Fibroblast of mammary gland (primary cell): Measurements from ENCODE around the gene NPAS4.
"Not testable (repeated sequence)": the region's sequence is repeated elsewhere in the genome, so short reads cannot be mapped to it uniquely, and the experiment has no call there.

Experiments
- DNase-seq: peaks from one replicate; pipeline ENCODE4 v3.0.0-alpha.2; 2010; ENCODE audit warnings: low read depth
- H3K4me3 ChIP-seq: 2 replicates; pipeline ENCODE4 v1.5.1; 2011; ENCODE audit warnings: low read depth, mild to moderate bottlenecking, low read length, moderate library complexity; ENCODE audit not compliant: control insufficient read depth
- TF ChIP-seq, protein P1 (sequence below): conservative IDR thresholded peaks from 2 replicates; pipeline ENCODE4 v1.5.1; 2011; ENCODE audit warnings: low read depth, low read length, inconsistent platforms; ENCODE audit not compliant: control insufficient read depth, insufficient read depth

The NPAS4 gene

DNA sequence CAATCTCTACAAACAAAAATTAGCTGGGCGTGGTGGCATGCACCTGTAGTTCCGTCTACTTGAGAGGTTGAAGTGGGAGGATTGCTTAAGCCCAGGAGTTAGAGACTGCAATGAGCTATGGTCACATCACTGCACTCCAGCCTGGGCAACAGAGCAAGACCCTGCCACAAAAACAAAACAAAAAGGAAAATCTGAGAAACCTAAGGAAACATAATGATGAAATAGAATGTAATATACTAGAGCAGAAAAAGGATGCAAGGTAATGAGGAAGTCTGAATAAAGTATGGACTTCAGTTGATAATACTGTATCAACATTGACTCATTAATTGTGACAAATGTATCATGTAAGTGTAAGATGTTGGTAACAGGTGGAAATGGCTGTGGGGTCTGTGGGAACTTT is 8.1 kb downstream of the NPAS4 start:
- H3K4me3 ChIP-seq: no peak overlapping the region
- TF ChIP-seq, protein P1, sequence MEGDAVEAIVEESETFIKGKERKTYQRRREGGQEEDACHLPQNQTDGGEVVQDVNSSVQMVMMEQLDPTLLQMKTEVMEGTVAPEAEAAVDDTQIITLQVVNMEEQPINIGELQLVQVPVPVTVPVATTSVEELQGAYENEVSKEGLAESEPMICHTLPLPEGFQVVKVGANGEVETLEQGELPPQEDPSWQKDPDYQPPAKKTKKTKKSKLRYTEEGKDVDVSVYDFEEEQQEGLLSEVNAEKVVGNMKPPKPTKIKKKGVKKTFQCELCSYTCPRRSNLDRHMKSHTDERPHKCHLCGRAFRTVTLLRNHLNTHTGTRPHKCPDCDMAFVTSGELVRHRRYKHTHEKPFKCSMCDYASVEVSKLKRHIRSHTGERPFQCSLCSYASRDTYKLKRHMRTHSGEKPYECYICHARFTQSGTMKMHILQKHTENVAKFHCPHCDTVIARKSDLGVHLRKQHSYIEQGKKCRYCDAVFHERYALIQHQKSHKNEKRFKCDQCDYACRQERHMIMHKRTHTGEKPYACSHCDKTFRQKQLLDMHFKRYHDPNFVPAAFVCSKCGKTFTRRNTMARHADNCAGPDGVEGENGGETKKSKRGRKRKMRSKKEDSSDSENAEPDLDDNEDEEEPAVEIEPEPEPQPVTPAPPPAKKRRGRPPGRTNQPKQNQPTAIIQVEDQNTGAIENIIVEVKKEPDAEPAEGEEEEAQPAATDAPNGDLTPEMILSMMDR: no peak
- no peak for DNase-seq

DNA sequence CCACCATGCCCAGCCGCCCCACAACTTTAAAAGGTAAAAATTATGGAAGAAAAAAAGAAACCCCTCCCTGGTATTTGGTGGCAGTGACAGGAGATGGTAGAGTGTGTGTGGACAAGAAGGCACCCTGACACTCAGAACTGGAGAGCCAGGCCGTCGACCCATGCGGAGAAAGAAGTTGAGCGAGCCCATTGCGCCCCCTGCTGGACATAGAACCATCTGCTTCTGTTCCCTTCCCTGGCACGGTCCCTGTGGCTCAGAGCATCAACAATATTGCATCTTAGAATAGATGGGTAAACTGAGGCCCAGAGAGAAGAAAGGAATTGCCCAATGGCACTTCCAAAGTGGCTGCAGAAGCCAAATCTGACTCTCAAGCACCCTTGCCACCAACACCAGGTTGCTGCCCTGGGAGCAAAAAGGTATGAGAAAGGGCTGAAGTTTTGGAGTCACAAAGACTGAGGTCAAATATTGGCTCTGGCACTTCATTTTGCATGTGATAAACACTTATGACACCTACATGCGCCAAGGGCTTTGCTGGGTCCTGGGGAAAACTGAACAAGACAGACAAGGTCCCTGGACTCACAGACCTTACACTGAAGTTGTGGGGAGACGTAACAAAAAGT is 9.3 kb downstream of the NPAS4 start:
- no peak overlapping the region for H3K4me3 ChIP-seq
- TF ChIP-seq, protein P1: peak; percentile 84
- peak; percentile 72 for DNase-seq

DNA sequence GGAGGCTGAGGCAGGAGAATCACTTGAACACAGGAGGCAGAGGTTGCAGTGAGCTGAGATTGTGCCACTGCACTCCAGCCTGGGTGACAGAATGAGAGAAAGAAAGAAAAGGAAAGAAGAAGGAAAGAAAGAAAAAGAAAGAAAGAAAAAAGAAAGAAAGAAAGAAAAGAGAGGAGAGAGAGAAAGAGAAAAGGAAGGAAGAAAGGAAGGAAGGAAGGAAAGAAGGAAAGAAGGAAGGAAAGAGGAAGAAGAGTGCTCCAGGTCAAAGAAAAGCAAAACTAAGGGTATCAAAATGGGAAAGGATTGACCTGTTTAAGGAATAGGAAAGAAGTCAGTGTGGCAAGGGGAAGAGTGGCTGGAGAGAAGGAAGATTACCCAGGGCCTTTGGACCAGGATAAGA is 10.5 kb downstream of the NPAS4 start:
- DNase-seq, H3K4me3 ChIP-seq: not testable (repeated sequence)

DNA sequence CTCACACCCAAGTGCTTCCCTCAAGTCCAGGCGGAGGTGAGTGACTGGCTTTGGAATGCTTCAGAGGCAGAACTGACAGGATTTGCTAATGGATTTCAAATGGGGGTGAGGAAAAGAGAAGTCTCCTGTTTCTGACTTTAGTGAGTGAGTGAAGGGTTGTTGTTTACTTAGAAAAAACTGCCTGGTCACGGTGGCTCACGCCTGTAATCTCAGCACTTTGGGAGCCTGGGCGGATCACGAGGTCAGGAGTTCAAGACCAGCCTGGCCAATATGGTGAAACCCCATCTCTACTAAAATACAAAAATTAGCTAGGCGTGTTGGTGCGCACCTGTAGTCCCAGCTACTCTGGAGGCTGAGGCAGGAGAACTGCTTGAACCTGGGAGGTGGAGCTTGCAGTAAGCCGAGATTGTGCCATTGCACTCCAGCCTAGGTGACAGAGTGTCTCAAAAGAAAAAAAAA is 11.1 kb downstream of the NPAS4 start:
- not testable (repeated sequence) for H3K4me3 ChIP-seq, DNase-seq

DNA sequence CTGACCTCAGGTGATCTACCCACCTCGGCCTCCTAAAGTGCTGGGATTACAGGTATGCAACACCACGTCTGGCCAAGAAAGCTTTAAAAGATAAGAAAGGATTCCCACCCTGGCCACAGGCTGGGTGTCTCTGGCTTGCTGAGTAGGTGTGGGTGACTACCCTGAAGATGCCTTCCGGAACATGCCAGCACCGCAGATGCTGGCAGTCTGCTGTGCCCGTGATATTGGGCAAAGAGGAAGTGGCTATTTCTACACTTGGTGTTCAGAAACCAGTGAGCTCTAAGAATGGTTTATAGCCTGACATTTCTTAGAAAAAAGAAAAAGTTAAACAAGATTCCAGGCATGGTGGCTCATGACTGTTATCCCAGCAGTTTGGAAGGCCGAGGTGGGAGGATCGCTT is 11.8 kb downstream of the NPAS4 start:
- no peak for DNase-seq
- H3K4me3 ChIP-seq: no peak overlapping the region
- TF ChIP-seq, protein P1: no peak

DNA sequence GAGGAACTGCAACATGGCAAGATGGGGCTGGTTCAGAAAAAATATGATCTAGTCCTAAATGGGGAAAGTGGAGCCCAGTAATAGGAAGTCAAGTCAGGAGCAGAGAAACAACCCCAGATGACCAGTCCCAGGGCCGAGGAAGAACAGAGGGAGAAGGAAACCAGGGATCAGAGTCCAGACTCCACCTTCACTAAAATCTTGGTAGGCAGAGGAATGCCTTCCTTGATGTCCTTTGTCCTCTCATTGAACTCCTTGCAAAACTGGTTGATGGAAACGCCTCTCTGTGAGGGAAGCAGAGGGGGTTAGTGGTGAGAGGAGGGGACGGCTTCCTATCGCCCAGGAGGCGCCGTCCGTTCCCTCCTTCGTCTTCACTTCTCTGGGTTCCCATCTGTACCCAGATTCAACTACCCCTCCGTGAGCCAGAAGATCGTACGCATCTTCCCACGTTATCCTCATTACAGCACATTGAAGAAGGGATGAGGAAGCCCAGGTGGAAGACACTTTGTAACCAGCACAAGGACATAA is 17.2 kb downstream of the NPAS4 start:
- TF ChIP-seq, protein P1: no peak
- DNase-seq: no peak
- peak overlapping the region; percentile 84 for H3K4me3 ChIP-seq

DNA sequence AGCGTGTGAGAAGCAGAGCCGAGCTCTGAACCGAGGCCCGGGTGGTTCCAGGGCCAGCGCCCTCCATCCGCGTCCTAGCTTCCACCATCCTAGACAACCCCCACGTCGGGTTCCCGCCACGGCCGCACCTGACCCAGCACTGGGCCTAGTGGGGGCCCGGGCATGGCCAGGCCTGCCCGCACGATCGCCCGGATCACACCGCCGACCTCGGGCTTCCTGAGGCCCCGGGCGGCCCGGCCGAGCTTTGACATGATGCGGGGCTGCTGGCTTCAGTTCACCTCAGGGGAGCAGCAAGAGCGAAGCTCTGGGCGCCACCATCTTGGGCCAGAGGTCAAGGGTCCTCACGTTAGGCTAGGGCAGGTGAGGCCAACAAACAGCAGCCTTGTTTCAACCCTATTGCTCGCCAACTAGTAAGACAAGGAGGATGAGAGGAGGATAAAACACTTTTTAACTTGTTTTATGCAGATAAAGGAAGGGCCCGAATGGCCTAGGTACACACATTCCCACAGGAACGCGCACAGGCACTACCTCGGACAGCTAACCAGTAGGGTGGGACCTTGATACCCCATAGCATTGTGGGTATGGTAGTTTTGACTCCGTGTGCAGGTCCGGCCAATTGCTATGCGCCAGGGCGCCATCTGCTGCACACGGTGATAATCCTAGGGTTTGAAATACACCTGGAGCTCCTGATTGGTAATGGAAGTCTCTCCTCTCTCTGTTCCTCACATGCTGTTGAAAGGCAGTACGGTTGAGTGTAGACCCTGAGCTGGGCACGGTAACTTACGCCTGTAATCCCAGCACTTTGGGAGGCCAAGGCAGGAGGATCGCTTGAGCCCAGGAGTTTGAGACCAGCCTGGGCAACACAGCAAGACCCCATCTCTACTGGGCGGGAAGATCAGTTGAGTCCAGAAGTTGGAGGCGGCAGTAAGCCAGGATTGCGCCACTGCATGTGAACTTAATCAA is 17.9 kb downstream of the NPAS4 start, which contains the start of gene MRPL11:
Gene MRPL11, minus strand, starts transcription at position 345 of the 963 bp plus-strand sequence. Its CDS starts 94 bp downstream, at position 251.
- DNase-seq: peak; percentile 92
- H3K4me3 ChIP-seq: peak within 1 kb of the TSS; percentile 84
- TF ChIP-seq, protein P1: peak; percentile 64

DNA sequence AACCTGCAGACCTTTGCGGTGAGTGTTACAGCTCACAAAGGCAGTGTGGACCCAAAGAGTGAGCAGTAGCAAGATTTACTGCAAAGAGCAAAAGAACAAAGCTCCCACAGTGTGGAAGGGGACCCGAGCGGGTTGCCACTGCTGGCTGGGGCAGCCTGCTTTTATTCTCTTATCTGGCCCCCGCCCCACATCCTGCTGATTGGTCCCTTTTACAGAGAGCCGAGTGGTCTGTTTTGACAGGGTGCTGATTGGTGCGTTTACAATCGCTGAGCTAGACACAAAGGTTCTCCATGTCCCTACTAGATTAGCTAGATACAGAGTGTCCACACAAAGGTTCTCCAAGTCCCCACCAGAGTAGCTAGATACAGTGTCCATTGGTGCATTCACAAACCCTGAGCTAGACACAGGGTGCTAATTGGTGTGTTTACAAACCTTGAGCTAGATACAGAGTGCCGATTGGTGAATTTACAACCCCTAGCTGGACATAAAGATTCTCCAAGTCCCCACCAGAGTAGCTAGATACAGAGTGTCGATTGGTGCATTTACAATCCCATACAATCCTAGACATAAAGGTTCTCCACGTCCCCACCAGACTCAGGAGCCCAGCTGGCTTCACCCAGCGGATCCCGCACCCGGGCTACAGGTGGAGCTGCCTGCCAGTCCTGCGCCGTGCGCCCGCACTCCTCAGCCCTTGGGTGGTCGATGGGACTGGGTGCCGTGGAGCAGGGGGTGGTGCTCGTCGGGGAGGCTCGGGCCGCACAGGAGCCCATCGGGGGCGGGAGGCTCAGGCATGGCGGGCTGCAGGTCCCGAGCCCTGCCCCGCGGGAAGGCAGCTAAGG is 19.5 kb downstream of the NPAS4 start:
- DNase-seq: not testable (repeated sequence)

DNA sequence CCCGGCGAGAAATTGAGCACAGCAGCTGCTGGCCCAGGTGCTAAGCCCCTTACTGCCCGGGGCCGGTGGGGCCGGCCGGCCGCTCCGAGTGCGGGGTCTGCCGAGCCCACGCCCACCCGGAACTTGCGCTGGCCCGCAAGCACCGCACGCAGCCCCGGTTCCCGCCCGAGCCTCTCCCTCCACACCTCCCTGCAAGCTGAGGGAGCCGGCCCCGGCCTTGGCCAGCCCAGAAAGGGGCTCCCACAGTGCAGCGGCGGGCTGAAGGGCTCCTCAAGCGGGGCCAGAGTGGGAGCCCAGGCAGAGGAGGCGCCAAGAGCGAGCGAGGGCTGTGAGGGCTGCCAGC is 20.1 kb downstream of the NPAS4 start:
- DNase-seq, H3K4me3 ChIP-seq: not testable (repeated sequence)

More for the DNA sequence above, 19.5 kb downstream of the NPAS4 start:
- H3K4me3 ChIP-seq: not testable (repeated sequence)
